ENCODE data around the gene GPR50. TPM values are rescaled to one million over a fixed set of nuclear protein-coding genes. Genes with fewer than 3 reads are reported as not detected.
A peak's percentile ranks its signal among the peaks of the same experiment; 100 is the strongest.

Gene GPR50
- total RNA-seq, 1 donor from 2014 or later, result 1.00 TPM

DNA sequence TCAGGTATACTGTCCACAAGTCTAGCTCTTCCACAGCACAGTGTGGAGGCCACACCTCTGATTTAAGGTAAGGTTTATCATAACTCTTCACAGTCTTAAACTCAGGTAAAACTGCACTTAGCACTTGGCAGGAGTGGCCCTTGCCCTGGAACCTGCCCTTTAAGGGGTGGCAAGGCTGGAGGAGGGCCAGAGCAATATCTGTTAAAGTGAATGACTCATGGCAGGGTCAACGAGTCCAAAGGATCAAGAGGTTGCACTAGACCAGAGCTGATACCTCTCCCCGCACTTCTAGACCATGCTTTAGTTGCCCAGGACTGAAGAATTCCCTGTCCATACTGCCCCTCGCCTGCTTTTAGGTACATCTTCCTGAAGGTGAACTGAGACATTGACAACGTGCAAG, 14.7 kb upstream of the GPR50 start:
- Histone ChIP-seq H3K27ac (ENCODE audit: low read depth, low read length) (no peak overlapping the region), H3K9ac (ENCODE audit: low read length) (no peak overlapping the region), H3K9me3 (ENCODE audit: insufficient read depth, low read depth, low read length) (no peaks in the 10 kb centered on the region), H3K27me3 (ENCODE audit: insufficient read depth, low read length) (no peaks in the 10 kb centered on the region), H3K4me2 (ENCODE audit: low read length) (no peak overlapping the region), H3K4me1 (ENCODE audit: insufficient read depth, low read length) (no peaks in the 10 kb centered on the region), H3K4me3 (ENCODE audit: insufficient read depth, low read depth, low read length) (no peak overlapping the region), H2AFZ (ENCODE audit: low read depth, low read length) (no peak overlapping the region), H3K79me2 (ENCODE audit: insufficient read depth, low read length) (no peaks in the 10 kb centered on the region), H4K20me1 (ENCODE audit: insufficient read depth, low read length) (no peaks in the 10 kb centered on the region), H3K36me3 (ENCODE audit: insufficient read depth, low read length) (no peaks in the 10 kb centered on the region)
- peaks cover 8% of the 10 kb centered on the region for H3K27me3 Mint-ChIP-seq (ENCODE audit: low read depth, unreplicated experiment)
- DNase-seq (ENCODE audit: low read depth) (no peak), FAIRE-seq (peak; percentile 55)
- no peaks in the 10 kb centered on the region for H3K9me3 Mint-ChIP-seq (ENCODE audit: unreplicated experiment)
- H3K27ac Mint-ChIP-seq (ENCODE audit: unreplicated experiment), result no peak overlapping the region
- TF ChIP-seq, protein P1, sequence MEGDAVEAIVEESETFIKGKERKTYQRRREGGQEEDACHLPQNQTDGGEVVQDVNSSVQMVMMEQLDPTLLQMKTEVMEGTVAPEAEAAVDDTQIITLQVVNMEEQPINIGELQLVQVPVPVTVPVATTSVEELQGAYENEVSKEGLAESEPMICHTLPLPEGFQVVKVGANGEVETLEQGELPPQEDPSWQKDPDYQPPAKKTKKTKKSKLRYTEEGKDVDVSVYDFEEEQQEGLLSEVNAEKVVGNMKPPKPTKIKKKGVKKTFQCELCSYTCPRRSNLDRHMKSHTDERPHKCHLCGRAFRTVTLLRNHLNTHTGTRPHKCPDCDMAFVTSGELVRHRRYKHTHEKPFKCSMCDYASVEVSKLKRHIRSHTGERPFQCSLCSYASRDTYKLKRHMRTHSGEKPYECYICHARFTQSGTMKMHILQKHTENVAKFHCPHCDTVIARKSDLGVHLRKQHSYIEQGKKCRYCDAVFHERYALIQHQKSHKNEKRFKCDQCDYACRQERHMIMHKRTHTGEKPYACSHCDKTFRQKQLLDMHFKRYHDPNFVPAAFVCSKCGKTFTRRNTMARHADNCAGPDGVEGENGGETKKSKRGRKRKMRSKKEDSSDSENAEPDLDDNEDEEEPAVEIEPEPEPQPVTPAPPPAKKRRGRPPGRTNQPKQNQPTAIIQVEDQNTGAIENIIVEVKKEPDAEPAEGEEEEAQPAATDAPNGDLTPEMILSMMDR (IDR thresholded peaks at IDR 0.05; ENCODE audit: insufficient read depth, low read depth, low read length), result no peak
- TF ChIP-seq EZH2 (IDR thresholded peaks at IDR 0.05; ENCODE audit: insufficient read depth, low read length), result no peak
- no peaks in the 10 kb centered on the region for H3K36me3 Mint-ChIP-seq (ENCODE audit: low read depth, unreplicated experiment)
- H3K4me1 Mint-ChIP-seq (ENCODE audit: low read depth, unreplicated experiment), result no peaks in the 10 kb centered on the region
- H3K4me3 Mint-ChIP-seq (ENCODE audit: unreplicated experiment), result no peak overlapping the region

DNA sequence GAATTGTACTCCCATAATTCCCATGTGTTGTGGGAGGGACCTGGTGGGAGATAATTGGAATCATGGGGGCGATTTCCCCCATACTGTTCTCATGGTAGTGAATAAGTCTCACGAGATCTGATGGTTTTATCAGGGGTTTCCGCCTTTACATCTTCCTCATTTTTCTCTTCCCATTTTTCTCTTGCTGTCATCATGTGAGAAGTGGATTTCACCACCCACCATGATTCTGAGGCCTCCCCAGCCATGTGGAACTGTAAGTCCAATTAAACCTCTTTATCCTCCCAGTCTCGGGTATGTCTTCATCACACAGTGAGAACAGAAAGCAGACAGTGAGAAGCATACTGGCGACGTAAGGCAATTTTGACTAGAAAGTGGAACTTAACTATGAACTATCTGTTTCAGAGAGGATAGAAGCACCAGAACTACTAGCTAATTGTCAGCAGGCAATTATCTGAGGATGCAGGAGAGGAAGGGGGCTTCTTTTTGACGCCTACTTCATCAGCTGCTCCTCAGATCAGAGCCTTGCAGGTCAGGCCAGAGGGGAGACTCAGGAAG, 8.5 kb upstream of the GPR50 start:
- Mint-ChIP-seq H3K36me3 (ENCODE audit: low read depth, unreplicated experiment) (no peaks in the 10 kb centered on the region), H3K9me3 (ENCODE audit: unreplicated experiment) (peaks cover 2% of the 10 kb centered on the region), H3K27me3 (ENCODE audit: low read depth, unreplicated experiment) (peaks cover 22% of the 10 kb centered on the region), H3K27ac (ENCODE audit: unreplicated experiment) (no peak overlapping the region), H3K4me1 (ENCODE audit: low read depth, unreplicated experiment) (no peaks in the 10 kb centered on the region), H3K4me3 (ENCODE audit: unreplicated experiment) (no peak overlapping the region)
- H3K27me3 ChIP-seq (ENCODE audit: insufficient read depth, low read length), result no peaks in the 10 kb centered on the region
- H4K20me1 ChIP-seq (ENCODE audit: insufficient read depth, low read length), result no peaks in the 10 kb centered on the region
- no peaks in the 10 kb centered on the region for H3K9me3 ChIP-seq (ENCODE audit: insufficient read depth, low read depth, low read length)
- peak; percentile 49 for FAIRE-seq
- no peaks in the 10 kb centered on the region for H3K79me2 ChIP-seq (ENCODE audit: insufficient read depth, low read length)
- TF ChIP-seq, protein P1 (IDR thresholded peaks at IDR 0.05; ENCODE audit: insufficient read depth, low read depth, low read length), result no peak
- TF ChIP-seq EZH2 (IDR thresholded peaks at IDR 0.05; ENCODE audit: insufficient read depth, low read length), result no peak
- H3K27ac ChIP-seq (ENCODE audit: low read depth, low read length), result no peak overlapping the region
- no peak overlapping the region for H3K4me2 ChIP-seq (ENCODE audit: low read length)
- H3K9ac ChIP-seq (ENCODE audit: low read length), result no peak overlapping the region
- H3K36me3 ChIP-seq (ENCODE audit: insufficient read depth, low read length), result no peaks in the 10 kb centered on the region
- no peaks in the 10 kb centered on the region for H3K4me1 ChIP-seq (ENCODE audit: insufficient read depth, low read length)
- H2AFZ ChIP-seq (ENCODE audit: low read depth, low read length), result no peak overlapping the region
- no peak for DNase-seq (ENCODE audit: low read depth)
- H3K4me3 ChIP-seq (ENCODE audit: insufficient read depth, low read depth, low read length), result no peak overlapping the region

DNA sequence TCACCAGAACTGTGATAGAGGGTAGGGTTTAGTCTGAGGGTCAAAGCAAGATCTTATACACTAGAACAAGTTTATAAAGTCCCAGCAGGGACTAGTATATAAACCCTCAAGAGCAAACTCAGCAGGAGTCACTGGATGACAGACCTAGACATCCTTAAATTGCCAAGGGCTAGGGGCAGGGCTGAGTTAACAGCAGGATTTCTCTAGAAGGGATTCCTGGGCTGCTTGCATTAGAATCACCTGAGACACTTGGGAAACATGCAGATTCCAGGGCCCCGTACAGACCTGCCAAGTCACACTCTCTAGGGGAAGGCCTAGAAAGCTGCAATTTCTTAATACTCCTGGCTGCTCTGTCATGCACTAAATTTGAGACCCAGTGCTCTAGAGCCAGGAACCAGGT, 6.6 kb upstream of the GPR50 start:
- no peaks in the 10 kb centered on the region for H3K4me1 ChIP-seq (ENCODE audit: insufficient read depth, low read length)
- H4K20me1 ChIP-seq (ENCODE audit: insufficient read depth, low read length), result no peaks in the 10 kb centered on the region
- Mint-ChIP-seq H3K9me3 (ENCODE audit: unreplicated experiment) (peaks cover 2% of the 10 kb centered on the region), H3K27ac (ENCODE audit: unreplicated experiment) (no peak overlapping the region), H3K4me1 (ENCODE audit: low read depth, unreplicated experiment) (no peaks in the 10 kb centered on the region), H3K4me3 (ENCODE audit: unreplicated experiment) (no peak overlapping the region), H3K27me3 (ENCODE audit: low read depth, unreplicated experiment) (peaks cover 28% of the 10 kb centered on the region), H3K36me3 (ENCODE audit: low read depth, unreplicated experiment) (no peaks in the 10 kb centered on the region)
- H3K4me2 ChIP-seq (ENCODE audit: low read length), result no peak overlapping the region
- no peak for DNase-seq (ENCODE audit: low read depth)
- no peaks in the 10 kb centered on the region for H3K9me3 ChIP-seq (ENCODE audit: insufficient read depth, low read depth, low read length)
- TF ChIP-seq EZH2 (IDR thresholded peaks at IDR 0.05; ENCODE audit: insufficient read depth, low read length), result no peak
- TF ChIP-seq, protein P1 (IDR thresholded peaks at IDR 0.05; ENCODE audit: insufficient read depth, low read depth, low read length), result no peak
- FAIRE-seq, result peak; percentile 63
- H3K36me3 ChIP-seq (ENCODE audit: insufficient read depth, low read length), result no peaks in the 10 kb centered on the region
- no peaks in the 10 kb centered on the region for H3K79me2 ChIP-seq (ENCODE audit: insufficient read depth, low read length)
- peaks cover 6% of the 10 kb centered on the region for H3K27me3 ChIP-seq (ENCODE audit: insufficient read depth, low read length)
- H2AFZ ChIP-seq (ENCODE audit: low read depth, low read length), result no peak overlapping the region
- H3K27ac ChIP-seq (ENCODE audit: low read depth, low read length), result no peak overlapping the region
- H3K9ac ChIP-seq (ENCODE audit: low read length), result no peak overlapping the region
- H3K4me3 ChIP-seq (ENCODE audit: insufficient read depth, low read depth, low read length), result no peak overlapping the region

Measured in astrocyte (in vitro differentiated cells and primary cell).